ENCODE measurements around the gene IPO11. TPM values are rescaled to one million over a fixed set of nuclear protein-coding genes. Genes with fewer than 3 reads are reported as not detected.

Gene IPO11
- total RNA-seq, 2 donors from 2014 or later = 17.5 to 39.8 TPM

- Histone ChIP-seq H3K4me3 (no peak overlapping the region), H3K4me1 (no peaks in the 10 kb centered on the region), H3K27ac (no peak overlapping the region), H3K36me3 (no peaks in the 10 kb centered on the region), H3K9ac (ENCODE audit: low read depth in 2 of 2, low read length in 2 of 2) (no peak overlapping the region), H3K27me3 (no peaks in the 10 kb centered on the region), H3K9me3 (no peaks in the 10 kb centered on the region)
- TF ChIP-seq, protein P1, sequence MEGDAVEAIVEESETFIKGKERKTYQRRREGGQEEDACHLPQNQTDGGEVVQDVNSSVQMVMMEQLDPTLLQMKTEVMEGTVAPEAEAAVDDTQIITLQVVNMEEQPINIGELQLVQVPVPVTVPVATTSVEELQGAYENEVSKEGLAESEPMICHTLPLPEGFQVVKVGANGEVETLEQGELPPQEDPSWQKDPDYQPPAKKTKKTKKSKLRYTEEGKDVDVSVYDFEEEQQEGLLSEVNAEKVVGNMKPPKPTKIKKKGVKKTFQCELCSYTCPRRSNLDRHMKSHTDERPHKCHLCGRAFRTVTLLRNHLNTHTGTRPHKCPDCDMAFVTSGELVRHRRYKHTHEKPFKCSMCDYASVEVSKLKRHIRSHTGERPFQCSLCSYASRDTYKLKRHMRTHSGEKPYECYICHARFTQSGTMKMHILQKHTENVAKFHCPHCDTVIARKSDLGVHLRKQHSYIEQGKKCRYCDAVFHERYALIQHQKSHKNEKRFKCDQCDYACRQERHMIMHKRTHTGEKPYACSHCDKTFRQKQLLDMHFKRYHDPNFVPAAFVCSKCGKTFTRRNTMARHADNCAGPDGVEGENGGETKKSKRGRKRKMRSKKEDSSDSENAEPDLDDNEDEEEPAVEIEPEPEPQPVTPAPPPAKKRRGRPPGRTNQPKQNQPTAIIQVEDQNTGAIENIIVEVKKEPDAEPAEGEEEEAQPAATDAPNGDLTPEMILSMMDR (IDR thresholded peaks at IDR 0.05) = no peak
- DNase-seq = no peak
- intact Hi-C loops (cut with DNase I) = no loop called here
Measured at GRCh38 chr5:62575489-62575888, 162.9 kb downstream of the IPO11 start.

DNA sequence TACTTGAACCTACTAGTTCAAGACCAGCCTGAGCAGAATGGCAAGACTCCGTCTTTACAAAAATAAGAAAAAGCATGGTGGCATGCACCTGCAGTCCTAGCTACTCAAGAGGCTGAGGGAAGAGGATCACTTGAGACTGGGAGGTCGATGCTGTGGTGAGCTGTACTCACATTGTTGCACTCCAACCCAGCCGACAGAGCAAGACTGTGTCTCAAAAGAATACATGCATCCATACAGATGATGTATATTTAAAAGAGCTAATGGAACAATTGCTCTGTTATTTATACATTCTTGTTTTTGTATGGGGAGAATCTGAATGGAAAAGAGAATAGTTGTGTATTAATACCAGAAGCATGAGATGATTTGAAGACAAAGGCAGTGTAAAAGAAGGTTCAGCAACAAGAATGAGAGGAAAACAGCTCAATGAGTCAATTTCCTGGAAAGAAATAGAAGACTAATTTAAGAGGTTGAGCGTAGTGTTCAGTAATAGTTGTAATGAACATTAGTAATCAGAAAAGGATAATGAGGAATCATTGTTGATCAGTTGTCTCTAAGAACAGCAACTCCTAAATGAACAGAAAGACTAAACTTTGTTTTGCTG is 164.1 kb downstream of the IPO11 start:
- no peak overlapping the region for H3K9ac ChIP-seq (ENCODE audit: low read depth in 2 of 2, low read length in 2 of 2)
- intact Hi-C loops (cut with DNase I) = no loop called here
- H3K27ac ChIP-seq = no peak overlapping the region

GRCh38 chr5:62577488-62577887 is 164.9 kb downstream of the IPO11 start:
- no peaks in the 10 kb centered on the region for H3K4me1 ChIP-seq
- no peak for DNase-seq
- H3K4me3 ChIP-seq = no peak overlapping the region
- H3K9me3 ChIP-seq = no peaks in the 10 kb centered on the region
- H3K36me3 ChIP-seq = no peaks in the 10 kb centered on the region
- no peak overlapping the region for H3K27ac ChIP-seq
- H3K27me3 ChIP-seq = no peaks in the 10 kb centered on the region
- H3K9ac ChIP-seq (ENCODE audit: low read depth in 2 of 2, low read length in 2 of 2) = no peak overlapping the region
- TF ChIP-seq, protein P1 (IDR thresholded peaks at IDR 0.05) = no peak
- intact Hi-C loops (cut with DNase I) = no loop called here

More for the DNA sequence above, 164.1 kb downstream of the IPO11 start:
- H3K27me3 ChIP-seq = no peaks in the 10 kb centered on the region
- DNase-seq = no peak
- H3K4me3 ChIP-seq = no peak overlapping the region
- TF ChIP-seq, protein P1 (IDR thresholded peaks at IDR 0.05) = no peak
- no peaks in the 10 kb centered on the region for H3K4me1 ChIP-seq
- H3K36me3 ChIP-seq = no peaks in the 10 kb centered on the region
- no peaks in the 10 kb centered on the region for H3K9me3 ChIP-seq

- H3K4me3 ChIP-seq = no peak within 1 kb of the TSS
- intact Hi-C loops (cut with DNase I) = no loop called here
- DNase-seq = no peak
- TF ChIP-seq, protein P1 (IDR thresholded peaks at IDR 0.05) = no peak
- no peaks in the 10 kb centered on the region for H3K27me3 ChIP-seq
- H3K9me3 ChIP-seq = no peaks in the 10 kb centered on the region
- H3K36me3 ChIP-seq = no peaks in the 10 kb centered on the region
- no peaks in the 10 kb centered on the region for H3K4me1 ChIP-seq
- no peak within 1 kb of the TSS for H3K27ac ChIP-seq
- no peak within 1 kb of the TSS for H3K9ac ChIP-seq (ENCODE audit: low read depth in 2 of 2, low read length in 2 of 2)
Measured at GRCh38 chr5:62578540-62578939, 166.0 kb downstream of the IPO11 start, which contains the start of gene LRRC70. Gene LRRC70 (plus strand): TSS chr5:62578819. CDS start chr5:62579439, 620 bp downstream.

DNA sequence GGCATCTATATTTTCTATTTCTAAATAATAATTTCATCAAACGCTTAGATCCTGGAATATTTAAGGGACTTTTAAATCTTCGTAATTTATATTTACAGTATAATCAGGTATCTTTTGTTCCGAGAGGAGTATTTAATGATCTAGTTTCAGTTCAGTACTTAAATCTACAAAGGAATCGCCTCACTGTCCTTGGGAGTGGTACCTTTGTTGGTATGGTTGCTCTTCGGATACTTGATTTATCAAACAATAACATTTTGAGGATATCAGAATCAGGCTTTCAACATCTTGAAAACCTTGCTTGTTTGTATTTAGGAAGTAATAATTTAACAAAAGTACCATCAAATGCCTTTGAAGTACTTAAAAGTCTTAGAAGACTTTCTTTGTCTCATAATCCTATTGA is 167.2 kb downstream of the IPO11 start:
- Histone ChIP-seq H3K9me3 (no peaks in the 10 kb centered on the region), H3K4me3 (no peak overlapping the region), H3K27ac (no peak overlapping the region), H3K27me3 (no peaks in the 10 kb centered on the region), H3K36me3 (no peaks in the 10 kb centered on the region), H3K9ac (ENCODE audit: low read depth in 2 of 2, low read length in 2 of 2) (no peak overlapping the region), H3K4me1 (no peaks in the 10 kb centered on the region)
- intact Hi-C loops (cut with DNase I) = no loop called here
- no peak for DNase-seq
- TF ChIP-seq, protein P1 (IDR thresholded peaks at IDR 0.05) = no peak
